ENCODE measurements around the gene AP2B1.
"Not testable (repeated sequence)": the region's sequence is repeated elsewhere in the genome, so short reads cannot be mapped to it uniquely, and the experiment has no call there.

The AP2B1 gene

DNA sequence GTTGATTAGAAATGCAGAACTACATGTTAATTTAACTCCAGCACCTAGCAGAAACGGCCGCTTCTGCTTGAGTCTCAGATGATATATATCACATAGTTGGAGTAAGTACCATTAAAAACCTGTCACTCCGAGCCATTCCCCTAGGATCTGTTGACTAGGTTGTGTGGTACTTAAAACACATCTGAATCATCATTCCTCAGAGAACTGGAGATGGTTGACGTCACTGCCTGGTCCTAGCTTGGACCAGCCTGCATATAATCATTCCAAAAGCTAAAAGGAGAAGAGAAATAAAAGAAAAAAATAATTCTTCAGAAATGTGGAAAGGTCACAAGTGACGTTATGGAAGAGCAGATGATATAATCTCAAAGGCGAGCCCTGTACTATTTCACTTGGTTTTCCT, 113.0 kb downstream of the AP2B1 start:
- DNase-seq (ENCODE audit: low read depth) = no peak

DNA sequence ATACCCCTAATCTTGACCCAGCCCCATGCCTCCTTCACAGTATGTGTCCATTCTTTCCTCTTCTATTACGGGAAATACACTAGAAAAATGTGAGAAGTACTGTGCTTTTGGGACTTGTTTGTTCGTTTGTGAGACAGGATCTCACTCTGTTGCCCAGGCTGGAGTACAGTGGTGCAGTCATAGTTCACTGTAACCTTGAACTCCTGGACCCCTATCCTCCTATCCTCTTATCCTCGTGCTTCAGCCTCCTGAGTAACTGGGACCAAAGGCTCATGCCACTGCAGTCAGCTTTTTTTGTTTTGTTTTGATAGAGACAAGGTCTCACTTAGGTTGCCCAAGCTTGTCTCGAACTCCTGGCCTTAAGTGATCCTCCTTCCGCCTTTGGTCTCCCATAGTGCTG, 114.4 kb downstream of the AP2B1 start:
- DNase-seq (ENCODE audit: low read depth) = no peak

DNA sequence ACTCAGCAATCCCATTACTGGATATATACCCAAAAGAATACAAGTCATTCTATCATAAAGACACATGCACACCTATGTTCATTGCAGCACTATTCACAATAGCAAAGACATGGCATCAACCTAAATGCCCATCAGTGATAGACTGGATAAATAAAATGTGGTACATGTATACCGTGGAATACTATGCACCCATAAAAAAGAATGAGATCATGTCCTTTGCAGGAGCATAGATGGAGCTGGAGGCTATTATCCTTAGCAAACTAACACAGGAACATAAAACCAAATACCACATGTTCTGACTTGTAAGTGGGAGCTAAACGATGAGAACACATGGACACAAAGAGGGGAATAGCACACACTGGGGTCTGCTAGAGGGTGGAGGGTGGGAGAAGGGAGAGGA, 116.2 kb downstream of the AP2B1 start:
- DNase-seq (ENCODE audit: low read depth) = not testable (repeated sequence)

DNA sequence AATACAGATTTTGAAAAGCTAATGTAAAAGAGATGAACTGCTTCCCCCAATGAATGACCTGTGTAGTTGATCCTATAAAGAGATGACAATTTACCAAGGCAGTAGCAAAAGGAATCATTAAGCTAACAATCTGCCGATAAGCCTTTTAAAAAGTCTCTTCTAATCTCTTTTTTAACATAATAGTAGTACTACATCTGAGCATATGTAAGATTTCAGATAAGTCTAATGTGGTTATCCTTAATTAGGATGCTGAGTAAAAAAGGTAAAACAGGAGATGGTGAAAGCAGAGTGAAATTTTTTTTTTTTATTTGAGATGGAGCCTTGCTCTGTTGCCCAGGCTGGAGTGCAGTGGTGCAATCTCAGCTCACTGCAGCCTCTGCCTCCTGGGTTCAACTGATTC, 118.1 kb downstream of the AP2B1 start:
- no peak for DNase-seq (ENCODE audit: low read depth)

DNA sequence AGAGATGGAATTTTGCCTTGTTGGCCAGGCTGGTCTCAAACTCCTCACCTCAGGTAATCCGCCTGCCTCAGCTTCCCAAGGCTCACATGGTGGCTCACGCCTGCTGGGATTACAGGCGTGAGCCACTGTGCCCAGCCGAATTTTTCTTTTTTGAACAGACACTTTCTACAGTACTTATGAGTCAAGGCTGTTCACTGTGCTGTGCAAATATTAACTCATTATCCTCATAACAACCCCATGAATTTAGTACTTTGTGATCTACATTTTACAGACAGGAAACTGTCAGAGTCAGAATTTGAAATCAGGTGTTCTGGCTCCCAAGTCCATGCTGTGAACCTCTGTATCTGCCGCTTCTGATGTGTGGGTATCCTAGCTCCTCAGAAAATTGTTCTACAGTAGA, 118.6 kb downstream of the AP2B1 start:
- no peak for DNase-seq (ENCODE audit: low read depth)

DNA sequence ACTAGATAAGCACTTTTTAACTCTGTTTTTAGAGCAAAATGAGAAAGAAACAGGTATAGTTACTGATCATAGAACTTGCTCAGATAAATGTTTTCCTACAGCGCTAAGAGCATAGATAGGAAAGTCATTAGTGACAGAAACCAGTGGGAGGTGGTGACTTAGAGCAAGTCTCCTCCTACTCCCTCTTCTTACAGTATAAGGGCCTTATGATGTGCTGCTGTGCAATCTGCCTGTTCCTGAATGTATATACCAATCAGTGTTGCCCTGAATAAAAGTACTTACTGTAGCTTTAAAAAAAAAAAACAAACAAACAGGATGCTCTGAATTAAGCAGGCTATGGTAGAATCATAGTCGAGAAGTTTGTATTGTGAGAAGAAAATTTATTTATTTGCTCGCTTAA, 121.0 kb downstream of the AP2B1 start:
- DNase-seq (ENCODE audit: low read depth) = no peak

DNA sequence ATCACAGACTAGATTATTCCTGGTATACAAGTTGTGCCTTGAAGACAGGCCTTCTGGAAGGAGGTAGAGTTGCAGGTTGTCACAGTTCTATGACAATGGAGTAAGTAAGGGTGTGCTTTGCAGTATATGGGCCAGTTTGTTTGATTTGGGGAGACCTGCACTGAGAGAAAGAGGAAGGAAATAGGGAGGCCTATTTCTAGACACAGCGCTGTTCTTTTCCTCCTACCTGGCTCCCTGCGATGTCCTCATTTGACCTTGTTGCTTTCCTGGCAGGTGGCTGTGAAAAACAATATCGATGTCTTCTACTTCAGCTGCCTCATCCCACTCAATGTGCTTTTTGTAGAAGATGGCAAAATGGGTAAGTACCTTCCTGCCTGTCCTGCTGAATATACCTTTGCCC, 121.8 kb downstream of the AP2B1 start:
- DNase-seq (ENCODE audit: low read depth) = no peak

DNA sequence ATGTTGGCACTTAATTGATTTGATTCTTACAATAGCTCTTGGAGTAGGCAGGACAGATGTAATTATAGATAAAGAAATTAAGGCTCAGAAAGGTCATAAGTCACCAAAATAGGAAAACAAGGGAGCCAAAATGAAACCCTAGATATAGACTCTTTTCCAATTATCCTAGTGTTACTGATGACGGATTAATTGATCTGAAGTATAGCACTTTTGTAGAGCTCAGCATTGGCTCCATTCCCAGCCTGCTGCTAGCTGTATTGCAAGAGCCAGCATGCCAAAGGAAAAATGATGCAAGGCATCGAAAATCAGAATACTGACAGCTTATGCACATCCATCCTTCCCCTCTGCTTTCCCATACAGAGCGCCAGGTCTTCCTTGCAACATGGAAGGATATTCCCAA, 122.8 kb downstream of the AP2B1 start:
- DNase-seq (ENCODE audit: low read depth) = no peak

DNA sequence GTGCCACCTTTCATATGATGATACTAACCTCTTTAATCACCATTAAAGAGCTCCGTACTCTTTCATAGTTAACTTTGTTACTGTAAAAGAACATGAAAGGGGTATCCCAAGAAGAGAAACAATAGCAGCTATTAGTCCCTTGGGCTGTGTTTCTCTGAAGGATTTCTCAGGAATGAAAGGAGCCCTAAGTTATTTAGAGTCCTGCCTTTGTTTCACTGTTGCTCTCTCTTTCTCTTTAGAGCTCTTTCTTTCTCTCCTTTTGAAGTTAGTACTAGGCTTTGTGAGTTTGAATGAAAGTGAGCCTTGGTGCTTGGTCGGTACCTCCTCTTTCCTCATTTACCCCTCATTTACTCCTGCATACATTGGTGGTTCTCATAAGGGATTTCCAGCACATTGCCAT, 123.8 kb downstream of the AP2B1 start:
- no peak for DNase-seq (ENCODE audit: low read depth)

DNA sequence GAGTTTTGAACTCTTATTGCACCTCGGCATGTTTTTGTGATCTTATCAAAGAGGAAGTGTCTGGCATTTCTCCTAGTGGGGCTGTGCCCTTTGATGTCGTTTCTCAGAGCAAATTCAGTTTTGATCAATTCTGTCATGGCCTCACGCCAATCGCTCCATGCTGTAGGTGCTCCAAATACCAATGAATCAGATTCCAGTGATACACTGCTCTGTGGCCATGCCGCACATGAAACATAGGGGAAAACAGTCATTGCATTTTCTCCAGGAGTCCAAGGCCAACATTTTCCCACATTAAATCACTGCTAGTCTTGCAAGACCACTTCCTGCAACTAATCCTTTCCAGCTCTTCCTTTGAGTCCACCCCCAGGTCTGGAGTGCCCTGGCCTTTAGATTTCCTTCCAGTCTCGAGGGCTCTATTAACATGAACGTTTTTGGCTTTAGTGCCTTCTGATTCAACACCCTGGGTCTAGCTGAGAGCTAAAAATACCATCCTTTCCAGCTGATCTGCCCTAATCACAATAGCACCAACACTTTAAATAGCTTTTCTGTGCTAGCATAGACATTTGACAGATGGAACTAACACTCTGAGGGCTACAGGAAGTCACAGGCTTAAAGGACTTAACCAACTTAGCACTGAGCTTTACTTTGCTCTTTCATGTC, 126.1 kb downstream of the AP2B1 start:
- peak; percentile 87 for DNase-seq (ENCODE audit: low read depth)

DNA sequence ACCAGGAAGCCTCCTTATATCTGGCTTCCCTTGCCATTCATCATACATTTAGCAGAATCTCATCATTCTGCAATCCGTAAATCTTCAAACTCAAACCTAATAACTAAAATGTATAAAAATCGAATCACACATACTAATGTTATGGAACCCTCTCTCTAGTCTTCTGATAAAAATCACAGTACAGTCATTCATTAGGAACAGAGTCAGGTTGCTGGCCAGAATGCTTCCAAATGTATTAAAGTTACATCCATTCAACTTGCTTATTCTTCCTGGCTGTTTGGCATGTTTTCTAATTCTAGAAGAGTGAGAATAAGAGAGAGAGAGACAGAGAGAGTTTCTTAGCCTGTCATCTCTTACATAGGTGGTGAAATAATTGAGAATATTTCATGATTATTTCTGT, 127.9 kb downstream of the AP2B1 start:
- no peak for DNase-seq (ENCODE audit: low read depth)

DNA sequence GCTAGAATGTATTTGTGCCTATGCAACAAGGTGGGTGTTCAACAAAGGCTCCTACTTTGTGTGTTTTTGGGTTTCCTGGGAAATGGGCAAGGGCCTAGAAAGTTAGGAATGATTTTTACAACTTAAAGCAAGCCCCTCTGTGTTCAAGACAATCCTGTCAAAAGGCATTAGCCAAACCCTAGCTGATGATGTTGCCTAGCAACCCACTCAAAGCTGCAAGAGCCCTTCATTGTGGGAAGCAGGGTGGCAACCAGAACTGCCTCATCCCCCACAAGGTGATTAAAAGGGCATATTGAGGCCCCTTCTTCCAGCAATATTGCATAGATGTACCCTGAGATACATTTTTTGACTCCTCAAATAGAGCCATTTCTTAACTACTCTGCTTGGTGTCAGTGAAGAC, 128.3 kb downstream of the AP2B1 start:
- DNase-seq (ENCODE audit: low read depth) = no peak

DNA sequence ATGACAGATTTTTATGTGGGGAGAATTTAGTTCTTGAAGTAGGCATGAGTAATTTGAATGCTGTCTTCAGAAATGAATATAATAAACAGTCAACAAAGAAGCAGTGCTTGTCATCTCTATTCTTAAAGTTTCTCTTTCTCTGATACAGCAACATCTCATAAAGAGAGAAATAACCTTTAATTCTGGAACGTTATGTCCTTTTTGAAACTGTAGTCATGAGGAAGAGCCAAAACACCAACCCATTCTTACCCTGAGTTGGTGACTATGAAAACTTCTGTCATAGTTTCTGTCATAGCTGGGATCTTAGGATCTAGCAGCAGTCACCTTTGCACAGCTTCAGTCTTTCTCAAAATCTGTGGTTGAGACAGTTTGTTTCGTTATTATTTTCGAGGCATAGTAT, 129.1 kb downstream of the AP2B1 start:
- DNase-seq (ENCODE audit: low read depth) = no peak

DNA sequence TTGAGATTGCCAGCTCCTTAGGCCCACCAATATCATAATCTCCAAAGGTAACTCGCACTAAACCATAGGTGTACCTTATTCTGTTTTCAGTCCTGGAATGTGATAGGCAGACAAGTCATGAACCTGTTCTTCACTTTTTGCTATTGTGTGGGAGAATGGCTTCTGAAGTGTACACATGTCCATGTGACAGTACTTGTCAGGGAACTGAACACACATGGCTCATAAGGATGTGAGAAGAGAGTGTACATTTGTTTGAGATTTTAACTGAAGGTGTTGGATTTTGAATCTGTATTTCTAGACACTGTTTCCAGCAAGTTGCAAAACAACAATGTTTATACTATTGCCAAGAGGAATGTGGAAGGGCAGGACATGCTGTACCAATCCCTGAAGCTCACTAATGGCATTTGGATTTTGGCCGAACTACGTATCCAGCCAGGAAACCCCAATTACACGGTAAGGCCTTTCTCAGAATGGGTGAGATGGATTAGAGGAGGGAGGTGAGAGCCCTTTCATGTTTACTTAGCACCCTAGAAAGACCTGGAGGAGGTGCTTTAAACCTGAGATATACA, 129.9 kb downstream of the AP2B1 start:
- DNase-seq (ENCODE audit: low read depth) = no peak

DNA sequence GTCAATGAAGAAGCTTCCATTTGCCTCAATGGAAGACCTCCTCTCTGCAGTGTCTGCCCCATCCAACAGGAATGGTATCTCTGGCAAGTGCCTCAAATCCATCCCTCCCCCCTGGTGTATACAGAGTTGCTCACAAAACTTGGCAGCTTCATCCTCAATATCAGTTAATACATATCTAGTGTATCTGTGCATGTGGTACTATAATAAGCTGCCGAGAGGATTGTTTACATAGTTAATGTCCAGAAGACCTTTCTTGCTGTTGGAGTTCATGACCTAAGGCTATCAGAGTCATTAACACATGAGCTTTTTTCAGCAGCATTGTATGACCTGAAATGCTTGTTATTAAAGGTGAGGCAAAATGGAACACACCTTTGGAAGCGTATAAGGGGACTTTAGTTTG, 130.4 kb downstream of the AP2B1 start:
- DNase-seq (ENCODE audit: low read depth) = no peak

DNA sequence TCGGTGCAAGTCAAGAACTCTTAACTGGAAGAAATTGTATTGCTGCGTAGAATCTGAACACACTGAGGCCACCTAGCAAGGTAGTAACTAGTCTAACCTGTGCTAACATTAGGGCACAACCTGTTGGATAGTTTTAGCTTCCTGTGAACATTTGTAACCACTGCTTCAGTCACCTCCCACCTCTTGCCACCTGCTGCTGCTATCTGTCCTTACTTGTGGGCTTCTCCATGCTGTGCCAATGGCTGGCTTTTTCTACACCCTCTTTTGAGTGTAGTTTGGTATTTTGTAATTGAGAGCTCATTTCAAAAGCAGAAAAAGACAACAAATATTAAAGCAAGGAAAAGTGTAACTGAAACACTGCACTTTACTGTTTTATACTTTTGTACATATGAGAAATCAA, 136.6 kb downstream of the AP2B1 start:
- DNase-seq (ENCODE audit: low read depth) = no peak

DNA sequence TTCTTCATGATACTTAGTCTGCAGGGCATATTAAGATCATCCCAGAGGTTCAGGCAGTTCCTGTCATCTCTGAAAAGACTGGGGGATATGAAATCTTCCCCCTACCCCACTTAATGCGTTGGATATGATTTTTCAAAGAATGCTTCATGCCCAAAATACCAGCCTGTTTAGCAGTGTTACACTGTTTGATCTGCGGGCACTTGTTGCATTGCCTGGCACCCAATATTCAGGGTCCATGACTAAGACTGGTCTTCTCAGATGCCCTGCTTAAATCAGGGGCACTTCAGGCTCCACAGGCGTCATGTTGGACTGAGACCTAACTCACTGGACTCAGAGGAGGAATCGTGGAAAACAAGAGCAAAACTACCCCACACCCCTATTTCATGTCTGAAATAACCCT, 137.9 kb downstream of the AP2B1 start:
- DNase-seq (ENCODE audit: low read depth) = no peak

DNA sequence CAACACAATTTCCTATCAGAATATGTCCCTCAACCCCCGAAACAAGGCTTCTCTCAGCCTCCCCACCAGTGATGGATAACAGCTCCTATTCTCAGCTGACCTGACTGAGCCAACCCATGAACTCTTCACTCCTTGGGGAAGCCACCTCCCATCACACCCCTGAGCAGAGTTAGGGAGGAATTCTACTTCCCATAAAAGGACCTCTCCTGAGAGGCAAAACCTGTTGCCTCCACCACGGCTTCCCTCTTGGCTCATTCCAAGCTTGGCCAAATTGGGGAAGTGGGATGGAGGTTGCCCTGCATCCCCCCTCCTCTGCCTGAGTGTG, 138.6 kb downstream of the AP2B1 start:
- no peak for DNase-seq (ENCODE audit: low read depth)

DNA sequence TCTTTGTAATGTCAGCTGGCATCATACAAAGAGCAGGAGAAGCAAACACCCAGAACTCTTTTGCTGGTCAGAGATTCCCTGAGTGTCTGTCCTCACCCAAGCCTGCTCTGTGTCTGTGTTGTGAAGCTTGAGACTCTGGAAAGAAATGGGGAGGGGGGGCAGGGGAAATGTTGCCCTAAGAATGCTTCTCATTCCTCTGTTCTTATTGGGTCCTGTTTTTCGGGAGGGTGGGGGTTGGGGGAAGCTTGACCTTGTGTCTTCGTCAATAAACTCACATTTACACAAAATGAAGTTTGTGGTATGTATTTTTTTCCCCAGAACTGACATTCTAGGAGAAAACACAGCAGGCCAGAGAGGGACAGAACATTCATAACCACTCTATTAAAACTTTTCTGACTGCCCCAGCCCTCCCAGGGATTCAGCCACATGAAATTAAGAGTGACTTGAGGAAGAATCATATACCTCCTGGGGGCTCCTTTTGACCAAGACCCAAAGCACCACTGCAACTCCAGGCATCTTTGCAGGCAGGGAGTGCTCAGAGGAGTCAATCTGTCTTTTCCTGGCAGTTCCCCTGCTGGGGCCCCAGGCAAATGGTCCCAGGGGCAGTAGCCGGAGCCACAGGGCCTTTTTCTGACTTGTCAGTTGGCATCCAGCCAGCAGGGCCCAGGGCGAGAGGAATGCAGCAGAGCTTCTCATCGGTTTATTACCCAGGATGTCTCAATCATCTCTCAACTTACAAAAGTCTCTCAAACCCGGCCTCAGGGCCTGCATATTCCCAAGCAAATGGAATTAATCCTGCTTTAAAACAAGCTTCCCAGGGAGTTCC, 139.2 kb downstream of the AP2B1 start:
- DNase-seq (ENCODE audit: low read depth) = peak; percentile 89

DNA sequence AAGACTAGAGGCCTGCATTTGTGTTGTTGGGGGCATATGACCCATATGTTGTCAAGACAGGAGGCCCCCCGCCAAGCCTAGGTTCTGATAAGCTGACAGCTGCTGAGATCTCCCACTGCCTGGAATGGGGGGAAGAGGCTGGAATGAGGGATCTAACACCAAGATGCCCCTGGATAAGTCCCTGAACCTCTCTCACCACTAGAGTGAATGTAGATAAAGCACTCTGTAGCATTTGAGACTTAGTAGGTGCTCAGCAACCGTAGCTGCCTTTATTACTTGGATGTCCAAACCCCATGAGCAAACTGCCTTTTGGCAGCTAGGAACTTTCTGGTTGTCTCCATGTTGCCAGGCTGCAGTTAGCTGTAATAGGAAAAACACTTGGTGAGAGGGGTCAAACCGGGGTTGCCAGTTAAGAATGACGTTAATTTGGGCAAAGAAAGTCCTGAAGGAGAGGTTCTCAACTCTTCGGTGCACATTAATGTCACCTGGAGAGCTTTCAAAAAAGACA, 139.9 kb downstream of the AP2B1 start:
- DNase-seq (ENCODE audit: low read depth) = no peak

DNA sequence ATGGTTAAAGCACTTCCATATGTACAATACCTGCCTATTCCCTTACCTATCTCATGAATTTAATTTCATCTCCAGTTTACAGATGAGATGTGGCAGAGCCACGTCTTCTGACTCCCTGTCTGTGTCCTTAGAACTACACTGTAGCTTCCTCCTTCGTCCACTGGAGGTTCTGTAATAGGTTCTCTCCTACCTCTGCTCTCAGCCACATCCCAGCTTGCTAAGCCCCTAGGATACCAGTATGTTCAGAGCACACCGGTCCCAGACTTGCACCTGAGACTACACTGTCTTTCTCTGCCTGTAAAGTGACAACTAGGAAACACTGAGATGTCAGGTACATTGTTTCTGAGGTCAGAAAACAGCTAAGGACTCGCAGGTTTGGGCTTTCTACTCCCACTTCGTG, 140.5 kb downstream of the AP2B1 start:
- no peak for DNase-seq (ENCODE audit: low read depth)

DNA sequence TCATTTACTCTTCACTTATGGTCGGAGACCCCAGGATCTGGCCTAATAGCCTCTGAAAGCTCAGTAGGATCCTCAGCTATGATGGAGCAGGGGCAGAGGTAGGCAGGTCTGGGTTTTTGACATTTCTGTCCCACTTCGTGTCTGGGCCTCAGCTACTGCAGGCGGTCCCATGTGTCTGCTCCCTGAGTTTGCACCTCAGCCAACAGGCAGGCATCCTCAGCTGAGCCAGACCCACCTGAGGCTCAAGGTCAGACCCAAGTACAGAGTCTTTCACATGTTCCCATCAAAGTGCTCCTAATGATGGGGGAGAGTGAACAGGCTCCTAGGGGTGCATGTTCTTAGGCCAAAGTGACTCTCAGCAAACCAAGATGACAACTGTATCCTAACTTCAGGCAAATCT, 141.4 kb downstream of the AP2B1 start:
- no peak for DNase-seq (ENCODE audit: low read depth)

DNA sequence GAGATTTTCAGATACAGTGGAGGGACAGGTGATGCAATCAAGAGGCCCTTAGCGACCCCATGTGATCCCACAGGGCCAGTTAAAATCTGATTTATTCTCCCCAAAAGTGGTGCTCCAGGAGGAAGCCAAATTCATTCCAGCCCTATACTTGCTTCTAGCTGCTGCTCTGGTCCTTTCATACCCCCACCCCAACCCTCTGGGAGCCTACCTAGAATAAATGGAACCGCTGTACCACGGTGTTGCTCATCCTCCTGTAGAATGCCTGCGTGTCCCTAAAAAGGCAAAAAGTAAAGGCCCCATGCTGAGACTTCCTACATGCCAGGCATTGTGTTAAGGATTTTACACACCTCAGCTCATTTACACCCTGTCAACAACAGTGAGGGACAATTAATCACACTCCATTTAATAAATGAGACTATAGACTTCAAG, 142.3 kb downstream of the AP2B1 start:
- no peak for DNase-seq (ENCODE audit: low read depth)

All from GM04504 (cell line).